Mesodermal cell (in vitro differentiated cells): ENCODE results near the gene HILPDA.

Experiments
- H3K27ac ChIP-seq: 2 replicates; pipeline ENCODE4 v1.7.0; 2013; ENCODE audit warnings: mild to moderate bottlenecking, low read depth, low read length, moderate library complexity; ENCODE audit not compliant: severe bottlenecking
- H3K36me3 ChIP-seq: 2 replicates; pipeline ENCODE4 v1.7.1; 2013; ENCODE audit warnings: mild to moderate bottlenecking, low read length, moderate library complexity; ENCODE audit not compliant: control insufficient read depth, insufficient read depth
- H3K4me1 ChIP-seq: one replicate; pipeline ENCODE4 v1.7.1; 2013; ENCODE audit warnings: mild to moderate bottlenecking, low read length; ENCODE audit not compliant: insufficient read depth, control insufficient read depth, poor library complexity, severe bottlenecking
- H3K4me3 ChIP-seq: 2 replicates; pipeline ENCODE4 v1.7.0; 2013; ENCODE audit warnings: low read length, control low read depth, mild to moderate bottlenecking; ENCODE audit not compliant: insufficient read depth, poor library complexity, severe bottlenecking; ENCODE audit errors: extremely low read depth
- H3K9me3 ChIP-seq: 2 replicates; pipeline ENCODE4 v1.7.1; 2013; ENCODE audit warnings: mild to moderate bottlenecking, low read length, moderate library complexity; ENCODE audit not compliant: control insufficient read depth
- WGBS, 2 experiments: methylation state at CpG; one replicate each; pipeline ENCODE4 v1.1.5; 2013; ENCODE audit warnings: missing lambda C conversion rate in 2 of 2; ENCODE audit not compliant: insufficient coverage in 2 of 2; 5-methylcytosine and 5-hydroxymethylcytosine counted together

HILPDA gene

DNA sequence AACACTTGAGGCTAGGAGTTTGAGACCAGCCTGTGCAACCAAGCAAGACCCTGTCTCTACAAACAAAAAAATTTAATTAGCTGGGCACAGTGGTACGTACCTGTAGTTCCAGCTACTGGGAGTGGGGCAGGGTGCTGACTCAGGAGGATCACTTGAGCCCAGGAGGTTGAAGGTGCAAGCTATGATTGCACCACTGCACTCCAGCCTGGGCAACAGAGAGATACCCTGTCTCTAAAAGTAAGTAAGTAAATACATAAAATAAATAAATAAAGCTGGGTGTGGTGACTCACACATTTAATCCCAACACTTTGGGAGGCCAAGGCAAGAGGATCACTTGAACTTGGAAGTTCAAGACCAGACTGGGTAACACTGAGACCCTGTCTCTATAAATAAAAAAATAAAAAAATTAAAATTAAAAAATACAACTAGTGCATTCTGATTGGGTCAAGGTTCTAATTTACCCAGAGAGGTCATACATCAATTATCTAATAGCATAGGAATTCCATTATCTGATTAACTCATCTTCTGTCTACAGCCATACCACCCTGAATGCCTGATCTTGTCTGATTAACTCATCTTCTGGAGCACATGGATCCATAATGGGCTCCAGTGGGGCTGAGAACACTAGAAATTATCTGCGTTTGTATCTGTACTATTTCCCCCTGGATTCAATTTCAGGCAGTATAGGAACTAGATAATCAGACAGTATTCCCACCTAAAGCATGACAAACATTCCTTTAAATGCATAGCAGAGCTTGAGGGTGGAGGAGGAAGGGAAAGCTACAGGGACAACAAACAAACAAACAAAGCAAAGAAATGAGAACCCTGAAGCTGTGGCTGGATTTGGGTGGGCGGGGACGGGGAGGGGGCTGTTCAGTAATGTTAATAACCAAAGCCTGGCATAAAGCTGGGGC lies 21.0 kb upstream of the HILPDA start:
- Histone ChIP-seq H3K36me3 (no peaks in the 10 kb centered on the region), H3K9me3 (no peaks in the 10 kb centered on the region), H3K27ac (no peak overlapping the region), H3K4me1 (peaks cover 3% of the 10 kb centered on the region), H3K4me3 (no peak overlapping the region)
- WGBS, 2 experiments = 72% methylated on average over 2 of the region's 4 CpGs; no CpG with 5 or more reads in 1 of the 2 experiments

- Histone ChIP-seq H3K9me3 (no peaks in the 10 kb centered on the region), H3K4me3 (no peak overlapping the region), H3K27ac (no peak overlapping the region), H3K36me3 (no peaks in the 10 kb centered on the region), H3K4me1 (peaks cover 3% of the 10 kb centered on the region)
- WGBS, 2 experiments = 66 to 76% methylated on average over 2 to 3 of the region's 3 CpGs
Observed at GRCh38 chr7:128435327-128435686, 20.4 kb upstream of the HILPDA start.

GRCh38 chr7:128437426-128438332 lies 18.0 kb upstream of the HILPDA start:
- Histone ChIP-seq H3K4me3 (no peak overlapping the region), H3K36me3 (no peaks in the 10 kb centered on the region), H3K27ac (no peak overlapping the region), H3K9me3 (no peaks in the 10 kb centered on the region), H3K4me1 (peaks cover 3% of the 10 kb centered on the region)
- 94 to 97% methylated on average over 6 of the region's 8 CpGs for WGBS, 2 experiments

- no peaks in the 10 kb centered on the region for H3K4me1 ChIP-seq
- H3K27ac ChIP-seq = no peak overlapping the region
- H3K4me3 ChIP-seq = no peak overlapping the region
- 100% methylated on average over 1 of the region's 3 CpGs; no CpG with 5 or more reads in 1 of the 2 experiments for WGBS, 2 experiments
- H3K9me3 ChIP-seq = no peaks in the 10 kb centered on the region
- H3K36me3 ChIP-seq = no peaks in the 10 kb centered on the region
Observed at GRCh38 chr7:128442356-128442755, 13.3 kb upstream of the HILPDA start.

DNA sequence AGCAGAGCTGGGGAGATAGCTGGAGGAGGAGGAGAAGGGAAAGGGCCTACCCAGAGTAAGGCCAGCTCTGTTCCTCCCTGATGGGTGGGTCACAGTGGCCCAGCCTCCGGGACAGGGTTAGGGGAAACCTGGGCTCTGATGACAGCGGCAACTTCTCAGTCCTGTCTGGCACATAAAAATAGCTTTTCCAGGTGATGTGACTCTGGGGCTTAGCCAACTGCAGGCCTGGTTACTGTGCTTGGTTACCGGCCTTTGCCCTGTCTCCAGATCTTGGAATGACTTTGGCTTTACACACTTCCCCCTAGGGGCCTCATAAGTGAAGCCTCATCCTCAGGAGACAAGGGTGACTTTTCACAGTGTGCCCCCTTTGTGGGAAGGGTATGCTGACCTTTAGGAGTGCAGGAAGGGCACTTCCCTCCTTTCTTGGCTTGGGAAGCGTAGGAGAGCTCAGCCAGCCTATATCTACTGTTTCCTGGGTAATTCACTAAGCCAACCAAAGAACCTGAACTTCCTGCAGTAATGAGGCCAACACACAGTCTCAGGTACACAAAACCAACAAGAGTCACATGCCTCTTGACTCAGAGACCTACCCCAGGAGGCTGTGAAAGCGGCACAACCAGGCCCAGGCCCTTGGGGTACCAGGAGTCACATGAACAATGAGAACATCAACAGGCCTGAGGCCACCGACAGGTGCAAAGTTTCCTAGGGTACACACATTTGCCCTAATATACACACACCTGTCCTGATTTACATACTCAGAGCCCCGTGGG lies 11.7 kb upstream of the HILPDA start:
- 92 to 94% methylated on average over 6 to 7 of the region's 7 CpGs for WGBS, 2 experiments
- Histone ChIP-seq H3K4me1 (no peaks in the 10 kb centered on the region), H3K36me3 (no peaks in the 10 kb centered on the region), H3K4me3 (no peak overlapping the region), H3K27ac (no peak overlapping the region), H3K9me3 (no peaks in the 10 kb centered on the region)

- no peaks in the 10 kb centered on the region for H3K36me3 ChIP-seq
- no peaks in the 10 kb centered on the region for H3K4me1 ChIP-seq
- 92 to 96% methylated on average over 4 of the region's 5 CpGs for WGBS, 2 experiments
- H3K27ac ChIP-seq = no peak overlapping the region
- no peaks in the 10 kb centered on the region for H3K9me3 ChIP-seq
- no peak overlapping the region for H3K4me3 ChIP-seq
Observed at GRCh38 chr7:128446306-128446705, 9.4 kb upstream of the HILPDA start.

- Histone ChIP-seq H3K4me3 (no peak overlapping the region), H3K27ac (no peak overlapping the region), H3K36me3 (no peaks in the 10 kb centered on the region), H3K4me1 (no peaks in the 10 kb centered on the region), H3K9me3 (no peaks in the 10 kb centered on the region)
- WGBS, 2 experiments = 100% methylated on average over 1 of the region's 4 CpGs
Observed at GRCh38 chr7:128447941-128448564, 7.6 kb upstream of the HILPDA start.

DNA sequence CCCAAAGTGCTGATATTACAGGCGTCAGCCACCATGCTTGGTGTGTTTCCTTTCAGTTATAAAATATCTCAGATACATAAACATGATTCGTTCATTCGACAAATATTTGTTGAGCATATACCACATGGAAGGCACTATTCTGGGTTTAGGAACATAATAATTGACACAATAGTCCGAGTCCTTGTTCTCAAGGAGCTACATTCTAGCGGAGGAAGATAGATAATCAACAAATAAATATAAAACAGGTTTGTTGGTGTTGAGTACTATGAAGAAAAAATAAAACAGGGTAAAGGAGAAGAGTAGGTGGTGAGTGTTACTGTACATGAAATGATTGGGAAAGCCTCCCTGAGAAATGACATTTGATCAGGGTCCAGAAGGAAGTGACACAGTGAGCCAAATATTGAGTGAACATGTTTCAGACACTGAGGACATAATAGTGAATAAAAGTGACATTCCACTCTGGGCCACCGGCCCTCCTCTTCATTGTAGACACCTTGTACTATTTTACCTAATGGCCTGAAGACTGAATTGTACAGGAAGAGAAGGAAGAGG lies 6.9 kb upstream of the HILPDA start:
- Histone ChIP-seq H3K4me1 (peaks cover 5% of the 10 kb centered on the region), H3K27ac (no peak overlapping the region)
- WGBS, 2 experiments = 100% methylated on average over 1 of the region's 6 CpGs; no CpG with 5 or more reads in 1 of the 2 experiments

DNA sequence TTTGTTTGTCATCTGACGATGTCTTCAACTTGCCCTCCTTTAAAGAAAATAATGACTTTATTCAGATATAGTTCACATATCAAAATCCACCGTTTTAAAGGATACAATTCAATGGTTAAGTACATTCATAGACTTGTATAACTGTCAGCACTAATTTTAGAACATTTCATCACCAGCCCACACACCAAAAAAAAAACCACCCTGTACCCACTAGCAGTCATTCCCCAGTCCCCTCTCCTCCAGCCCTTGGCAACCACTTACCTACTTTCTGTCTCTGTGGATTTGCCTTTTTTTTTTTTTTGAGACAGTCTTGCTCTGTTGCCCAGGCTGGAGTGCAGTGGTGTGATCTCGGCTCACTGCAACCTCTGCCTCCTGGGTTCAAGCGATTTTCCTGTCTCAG lies 5.3 kb upstream of the HILPDA start:
- no peaks in the 10 kb centered on the region for H3K36me3 ChIP-seq
- 60 to 79% methylated on average over 1 to 3 of the region's 4 CpGs for WGBS, 2 experiments
- peaks cover 16% of the 10 kb centered on the region for H3K4me1 ChIP-seq
- H3K4me3 ChIP-seq = no peak overlapping the region
- H3K27ac ChIP-seq = no peak overlapping the region
- no peaks in the 10 kb centered on the region for H3K9me3 ChIP-seq

More for the DNA sequence above, 6.9 kb upstream of the HILPDA start:
- H3K4me3 ChIP-seq = no peak overlapping the region
- H3K9me3 ChIP-seq = no peaks in the 10 kb centered on the region
- no peaks in the 10 kb centered on the region for H3K36me3 ChIP-seq

DNA sequence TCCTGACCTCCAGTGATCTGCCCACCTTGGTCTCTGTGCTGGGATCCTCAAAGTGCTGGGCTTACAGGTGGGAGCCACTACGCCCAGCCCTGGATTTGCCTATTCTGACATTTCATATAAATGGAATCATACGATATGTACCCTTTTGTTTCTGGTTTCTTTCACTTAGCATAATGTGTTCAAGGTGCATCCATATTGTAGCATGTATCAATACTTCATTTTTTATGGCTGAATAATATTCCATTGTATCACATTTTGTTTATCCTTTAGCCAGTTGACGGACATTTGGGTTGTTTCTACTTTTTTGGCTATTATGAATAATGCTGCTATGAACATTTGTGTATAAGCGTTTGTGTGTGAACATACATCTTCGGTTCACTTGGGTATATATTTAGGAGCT lies 4.8 kb upstream of the HILPDA start:
- Histone ChIP-seq H3K9me3 (no peaks in the 10 kb centered on the region), H3K4me3 (no peak overlapping the region), H3K27ac (no peak overlapping the region), H3K4me1 (peaks cover 16% of the 10 kb centered on the region), H3K36me3 (no peaks in the 10 kb centered on the region)
- WGBS, 2 experiments = 58 to 100% methylated on average over 1 to 2 of the region's 5 CpGs
